Panc1 (cell line): ENCODE data around the gene MRGPRF. TPM values are rescaled to one million over a fixed set of nuclear protein-coding genes. Genes with fewer than 3 reads are reported as not detected.

Experiments used
- ATAC-seq: fragments of 200-7000 bp; cut with Tn5 transposase; 2 replicates; pipeline ENCODE4 v1.9.1; 2020; ENCODE audit warnings: mild to moderate bottlenecking, moderate library complexity
- BruUV-seq: library from RNA; stranded (reverse); fragments of 400-500 nt; replicated peaks from 2 replicates; lab custom pipeline; 2021; lab: Mats Ljungman, UMichigan
- CTCF ChIA-PET: fragments of 300-600 bp; sonication (Branson Sonifier 250); formaldehyde crosslinking; loops from one replicate; lab custom pipeline; 2022; ENCODE audit warnings: antibody characterized with exemption; lab: Charles Lee
- POLR2A ChIA-PET: fragments of 300-600 bp; sonication (Branson Sonifier 250); formaldehyde crosslinking; loops from one replicate; lab custom pipeline; 2022; ENCODE audit warnings: antibody characterized with exemption; lab: Charles Lee
- DNase-seq: peaks from one replicate; pipeline ENCODE4 v3.0.0-alpha.2; 2010; ENCODE audit warnings: low read depth, low spot score
- H3K27ac ChIP-seq: 2 replicates; pipeline ENCODE4 v1.5.1; 2011; ENCODE audit warnings: mild to moderate bottlenecking, low read length, inconsistent platforms
- H3K27me3 ChIP-seq: fragments of 200-500 bp; sonication (Bioruptor generic); 2 replicates; pipeline ENCODE4 v1.6.0; 2014; ENCODE audit warnings: low read length, inconsistent platforms; ENCODE audit not compliant: control insufficient read depth, insufficient read depth
- H3K36me3 ChIP-seq: fragments of 200-500 bp; sonication (Bioruptor generic); 2 replicates; pipeline ENCODE4 v1.5.1; 2014; ENCODE audit warnings: inconsistent platforms, mild to moderate bottlenecking, low read length, moderate library complexity; ENCODE audit not compliant: control insufficient read depth, insufficient read depth
- H3K4me1 ChIP-seq: 2 replicates; pipeline ENCODE4 v1.5.1; 2011; ENCODE audit warnings: inconsistent platforms, mild to moderate bottlenecking, low read length, moderate library complexity; ENCODE audit not compliant: control insufficient read depth, insufficient read depth
- H3K4me3 ChIP-seq, 2 experiments: 2 replicates each; pipeline ENCODE4 v1.5.1; 2011 to 2012; ENCODE audit warnings: low read depth in 2 of 2, low read length in 2 of 2, mild to moderate bottlenecking in 2 of 2, inconsistent platforms in 1 of 2, moderate library complexity in 1 of 2
- H3K9me3 ChIP-seq: fragments of 200-500 bp; sonication (Bioruptor generic); 2 replicates; pipeline ENCODE4 v1.5.1; 2014; ENCODE audit warnings: low read depth, mild to moderate bottlenecking, inconsistent platforms, low read length, moderate library complexity; ENCODE audit not compliant: control insufficient read depth, insufficient read depth
- POLR2AphosphoS5 ChIP-seq: IDR thresholded peaks from 2 replicates; pipeline ENCODE4 v1.6.1; 2012; ENCODE audit warnings: mild to moderate bottlenecking, low read depth, low read length, moderate library complexity
- SIN3A ChIP-seq: IDR thresholded peaks from 2 replicates; pipeline ENCODE4 v1.6.1; 2012; ENCODE audit warnings: low read depth, mild to moderate bottlenecking, low read length, moderate library complexity, borderline replicate concordance; ENCODE audit not compliant: insufficient read depth
- TCF7L2 ChIP-seq: IDR thresholded peaks from 2 replicates; pipeline ENCODE4 v1.6.1; 2011; ENCODE audit warnings: mild to moderate bottlenecking, low read depth, low read length, inconsistent platforms
- in situ Hi-C: cut with HindIII; loops from 2 replicates; pipeline ENCODE4 v1.10.0; 2016; ENCODE audit warnings: low sequenced_read_pairs, low pct_unique_long_range_greater_than_20kb
- intact Hi-C: fragments of 100-400 bp; cut with micrococcal nuclease; formaldehyde crosslinking; loops from one replicate; pipeline ENCODE4 v1.10.0; 2022; ENCODE audit not compliant: unreplicated experiment
- total RNA-seq: library from RNA; stranded (reverse); gene quantifications from one replicate; pipeline ENCODE4 v1.2.1, GENCODE V29; 2021; ENCODE audit not compliant: unreplicated experiment
- TF ChIP-seq, protein P1 (sequence below): fragments of 450-650 bp; IDR thresholded peaks from 2 replicates; pipeline ENCODE4 v1.5.1; 2017; ENCODE audit warnings: mild to moderate bottlenecking
- TF ChIP-seq, protein P2 (sequence below), 2 experiments: IDR thresholded peaks; 2 replicates each; pipeline ENCODE4 v1.6.1; 2011 to 2012; ENCODE audit warnings: low read depth in 2 of 2, control low read depth in 1 of 2, low read length in 1 of 2, mild to moderate bottlenecking in 1 of 2, moderate library complexity in 1 of 2; ENCODE audit not compliant: insufficient read depth in 1 of 2

The MRGPRF gene
- total RNA-seq, 1 experiment from 2014 or later: 0.36 TPM

DNA sequence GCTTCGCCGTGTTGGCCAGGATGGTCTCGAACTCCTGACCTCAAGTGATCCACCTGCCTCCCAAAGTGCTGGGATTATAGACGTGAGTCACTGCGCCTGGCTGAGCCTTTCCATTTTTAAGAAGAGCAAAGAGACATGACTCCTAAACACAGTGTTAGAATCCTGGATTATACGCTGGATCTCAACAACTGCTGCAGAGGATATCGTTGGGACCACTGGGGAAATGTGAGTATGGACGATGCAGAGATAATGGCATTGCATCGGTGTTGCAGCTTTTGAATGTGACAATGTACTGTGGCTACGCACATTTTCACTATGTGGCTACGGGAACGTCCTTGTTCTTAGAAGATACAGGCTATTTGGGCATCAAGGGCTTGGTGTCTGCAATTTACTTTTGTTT, 6.2 kb downstream of the MRGPRF start:
- intact Hi-C loops: no loop called here
- TF ChIP-seq, protein P1, sequence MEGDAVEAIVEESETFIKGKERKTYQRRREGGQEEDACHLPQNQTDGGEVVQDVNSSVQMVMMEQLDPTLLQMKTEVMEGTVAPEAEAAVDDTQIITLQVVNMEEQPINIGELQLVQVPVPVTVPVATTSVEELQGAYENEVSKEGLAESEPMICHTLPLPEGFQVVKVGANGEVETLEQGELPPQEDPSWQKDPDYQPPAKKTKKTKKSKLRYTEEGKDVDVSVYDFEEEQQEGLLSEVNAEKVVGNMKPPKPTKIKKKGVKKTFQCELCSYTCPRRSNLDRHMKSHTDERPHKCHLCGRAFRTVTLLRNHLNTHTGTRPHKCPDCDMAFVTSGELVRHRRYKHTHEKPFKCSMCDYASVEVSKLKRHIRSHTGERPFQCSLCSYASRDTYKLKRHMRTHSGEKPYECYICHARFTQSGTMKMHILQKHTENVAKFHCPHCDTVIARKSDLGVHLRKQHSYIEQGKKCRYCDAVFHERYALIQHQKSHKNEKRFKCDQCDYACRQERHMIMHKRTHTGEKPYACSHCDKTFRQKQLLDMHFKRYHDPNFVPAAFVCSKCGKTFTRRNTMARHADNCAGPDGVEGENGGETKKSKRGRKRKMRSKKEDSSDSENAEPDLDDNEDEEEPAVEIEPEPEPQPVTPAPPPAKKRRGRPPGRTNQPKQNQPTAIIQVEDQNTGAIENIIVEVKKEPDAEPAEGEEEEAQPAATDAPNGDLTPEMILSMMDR: no peak
- TF ChIP-seq POLR2AphosphoS5 (no peak), TCF7L2 (no peak), SIN3A (no peak)
- TF ChIP-seq, protein P2, sequence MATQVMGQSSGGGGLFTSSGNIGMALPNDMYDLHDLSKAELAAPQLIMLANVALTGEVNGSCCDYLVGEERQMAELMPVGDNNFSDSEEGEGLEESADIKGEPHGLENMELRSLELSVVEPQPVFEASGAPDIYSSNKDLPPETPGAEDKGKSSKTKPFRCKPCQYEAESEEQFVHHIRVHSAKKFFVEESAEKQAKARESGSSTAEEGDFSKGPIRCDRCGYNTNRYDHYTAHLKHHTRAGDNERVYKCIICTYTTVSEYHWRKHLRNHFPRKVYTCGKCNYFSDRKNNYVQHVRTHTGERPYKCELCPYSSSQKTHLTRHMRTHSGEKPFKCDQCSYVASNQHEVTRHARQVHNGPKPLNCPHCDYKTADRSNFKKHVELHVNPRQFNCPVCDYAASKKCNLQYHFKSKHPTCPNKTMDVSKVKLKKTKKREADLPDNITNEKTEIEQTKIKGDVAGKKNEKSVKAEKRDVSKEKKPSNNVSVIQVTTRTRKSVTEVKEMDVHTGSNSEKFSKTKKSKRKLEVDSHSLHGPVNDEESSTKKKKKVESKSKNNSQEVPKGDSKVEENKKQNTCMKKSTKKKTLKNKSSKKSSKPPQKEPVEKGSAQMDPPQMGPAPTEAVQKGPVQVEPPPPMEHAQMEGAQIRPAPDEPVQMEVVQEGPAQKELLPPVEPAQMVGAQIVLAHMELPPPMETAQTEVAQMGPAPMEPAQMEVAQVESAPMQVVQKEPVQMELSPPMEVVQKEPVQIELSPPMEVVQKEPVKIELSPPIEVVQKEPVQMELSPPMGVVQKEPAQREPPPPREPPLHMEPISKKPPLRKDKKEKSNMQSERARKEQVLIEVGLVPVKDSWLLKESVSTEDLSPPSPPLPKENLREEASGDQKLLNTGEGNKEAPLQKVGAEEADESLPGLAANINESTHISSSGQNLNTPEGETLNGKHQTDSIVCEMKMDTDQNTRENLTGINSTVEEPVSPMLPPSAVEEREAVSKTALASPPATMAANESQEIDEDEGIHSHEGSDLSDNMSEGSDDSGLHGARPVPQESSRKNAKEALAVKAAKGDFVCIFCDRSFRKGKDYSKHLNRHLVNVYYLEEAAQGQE (IDR thresholded peaks at IDR 0.05; ENCODE audit: insufficient read depth in 1 of 2, low read depth in 2 of 2, low read length in 1 of 2): no peak
- ATAC-seq (no peak), DNase-seq (no peak)
- POLR2A ChIA-PET: no interaction called here
- Histone ChIP-seq H3K27me3 (no peaks in the 10 kb centered on the region), H3K36me3 (no peaks in the 10 kb centered on the region), H3K4me3 (no peak overlapping the region), H3K27ac (no peak overlapping the region), H3K4me1 (peaks cover 30% of the 10 kb centered on the region), H3K9me3 (no peaks in the 10 kb centered on the region)
- CTCF ChIA-PET: interaction anchor here (0.5 kb wide), 1 partner anchor 61 kb away, joined by 8 read pairs; no protein-coding TSS in a partner anchor
- BruUV-seq: no TSS peak
- in situ Hi-C loops: no loop called here

DNA sequence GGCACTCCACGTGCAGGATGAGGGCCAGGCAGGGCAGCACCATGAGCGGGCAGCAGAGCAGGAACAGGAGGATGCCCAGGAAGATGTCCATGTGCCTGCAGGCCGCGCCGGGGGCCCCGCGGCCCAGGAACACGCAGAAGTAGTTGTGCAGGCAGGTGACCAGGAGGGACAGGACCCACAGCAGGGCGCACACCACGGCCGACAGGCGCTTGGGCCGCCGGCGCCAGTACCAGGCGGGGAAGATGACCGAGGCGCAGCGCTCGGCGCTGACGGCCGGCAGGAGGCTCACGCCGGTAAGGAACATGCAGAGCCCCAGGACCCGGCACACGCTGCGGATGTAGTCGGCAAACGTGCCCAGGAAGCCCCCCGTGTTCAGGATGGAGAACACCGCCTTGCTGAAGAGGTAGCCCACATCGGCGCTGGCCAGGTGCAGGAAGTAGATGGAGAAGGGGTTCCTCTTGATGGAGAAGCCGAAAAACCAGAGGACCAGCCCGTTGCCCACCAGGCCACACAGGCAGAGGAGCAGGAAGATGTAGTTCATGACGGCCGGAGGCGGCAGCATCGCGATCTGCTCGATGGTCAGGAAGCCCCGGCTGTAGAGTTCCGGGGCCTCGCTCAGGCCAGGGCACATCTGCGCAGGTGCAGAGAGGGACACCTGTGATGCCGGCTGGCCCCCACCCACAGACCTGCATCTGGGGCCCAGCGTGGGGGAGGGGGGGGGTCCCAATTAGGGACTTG, 7.2 kb downstream of the MRGPRF start:
- no peak overlapping the region for H3K27ac ChIP-seq
- TF ChIP-seq POLR2AphosphoS5 (no peak), SIN3A (no peak), TCF7L2 (no peak)
- TF ChIP-seq, protein P1: no peak
- TF ChIP-seq, protein P2 (IDR thresholded peaks at IDR 0.05; ENCODE audit: insufficient read depth in 1 of 2, low read depth in 2 of 2, low read length in 1 of 2): no peak
- peaks cover 31% of the 10 kb centered on the region for H3K4me1 ChIP-seq
- in situ Hi-C loops: no loop called here
- BruUV-seq: no TSS peak
- no peaks in the 10 kb centered on the region for H3K9me3 ChIP-seq
- DNase-seq (no peak), ATAC-seq (no peak)
- intact Hi-C loops: no loop called here
- H3K36me3 ChIP-seq: no peaks in the 10 kb centered on the region
- ChIA-PET POLR2A (no interaction called here), CTCF (no interaction called here)
- H3K4me3 ChIP-seq: no peak overlapping the region
- H3K27me3 ChIP-seq: no peaks in the 10 kb centered on the region
